ENCODE results near the gene GOLGA3.
"Not testable (repeated sequence)": the region's sequence is repeated elsewhere in the genome, so short reads cannot be mapped to it uniquely, and the experiment has no call there.

The GOLGA3 gene

GRCh38 chr12:132828706-132829534 lies at the start of gene GOLGA3:
GOLGA3 (minus strand) TSS chr12:132828869; CDS start chr12:132822128, 6,741 bp downstream.
- Histone ChIP-seq H3K36me3 (peaks cover 7 to 41% (median 23%) of the 10 kb centered on the region in 3 donors), H3K27ac (peak within 1 kb of the TSS; percentile 97), H3K27me3 (no peaks in the 10 kb centered on the region), H3K4me3 (peak within 1 kb of the TSS; percentile 91 to 97), H3K9me3 (no peaks in the 10 kb centered on the region), H3K4me1 (peaks cover 0 to 26% (median 22%) of the 10 kb centered on the region in 4 donors)
- peak; percentile 89 to 94 for DNase-seq
- no peak for TF ChIP-seq CTCF (IDR thresholded peaks at IDR 0.05)
- intact Hi-C loops (cut with DNase I; ENCODE audit: low total_unique reads), result loop anchor here (2.0 to 10.0 kb wide), 3 partner anchors 54 to 144 kb away; partner anchors contain the start of genes POLE and PXMP2

- H3K4me3 ChIP-seq; H3K27me3 ChIP-seq; H3K4me1 ChIP-seq; intact Hi-C loops (cut with DNase I; ENCODE audit: low total_unique reads); H3K9me3 ChIP-seq; DNase-seq; H3K27ac ChIP-seq: not testable (repeated sequence)
- peaks cover 59 to 97% (median 78%) of the 10 kb centered on the region in 3 donors for H3K36me3 ChIP-seq
These were observed 46.0 kb upstream of the GOLGA3 start for GRCh38 chr12:132874620-132875019.

- Histone ChIP-seq H3K9me3 (no peaks in the 10 kb centered on the region), H3K4me1 (no peaks in the 10 kb centered on the region), H3K27me3 (no peaks in the 10 kb centered on the region), H3K4me3 (no peak overlapping the region), H3K27ac (no peak overlapping the region), H3K36me3 (peaks cover 62 to 98% (median 82%) of the 10 kb centered on the region in 3 donors)
- intact Hi-C loops (cut with DNase I; ENCODE audit: low total_unique reads), result no loop called here
- no peak for DNase-seq
- TF ChIP-seq CTCF (IDR thresholded peaks at IDR 0.05), result no peak
These were observed 45.5 kb upstream of the GOLGA3 start for GRCh38 chr12:132874175-132874574.

- intact Hi-C loops (cut with DNase I; ENCODE audit: low total_unique reads), result no loop called here
- no peaks in the 10 kb centered on the region for H3K4me1 ChIP-seq
These were observed 45.1 kb upstream of the GOLGA3 start for GRCh38 chr12:132873724-132874123.

GRCh38 chr12:132872975-132873421 lies 44.3 kb upstream of the GOLGA3 start:
- Histone ChIP-seq H3K4me1 (no peaks in the 10 kb centered on the region), H3K27ac (no peak overlapping the region), H3K4me3 (no peak overlapping the region), H3K27me3 (no peaks in the 10 kb centered on the region), H3K9me3 (no peaks in the 10 kb centered on the region), H3K36me3 (peaks cover 63 to 97% (median 93%) of the 10 kb centered on the region in 3 donors)
- TF ChIP-seq CTCF (IDR thresholded peaks at IDR 0.05), result no peak
- intact Hi-C loops (cut with DNase I; ENCODE audit: low total_unique reads), result no loop called here
- DNase-seq, result no peak

More at GRCh38 chr12:132873724-132874123, 45.1 kb upstream of the GOLGA3 start:
- Histone ChIP-seq H3K9me3 (no peaks in the 10 kb centered on the region), H3K27me3 (no peaks in the 10 kb centered on the region), H3K4me3 (no peak overlapping the region), H3K36me3 (peaks cover 62 to 97% (median 86%) of the 10 kb centered on the region in 3 donors), H3K27ac (no peak overlapping the region)
- TF ChIP-seq CTCF (IDR thresholded peaks at IDR 0.05), result no peak
- DNase-seq, result no peak

All from tibial artery (tissue), 4 donors.